Superior temporal gyrus (tissue), 1 donor: ENCODE results near the gene FAT1.
A peak's percentile ranks its signal among the peaks of the same experiment; 100 is the strongest.

Experiments used
- DNase-seq: peaks from one replicate; pipeline ENCODE4 v3.0.0-alpha.2; 2016; ENCODE audit errors: extremely low spot score

FAT1 gene

DNA sequence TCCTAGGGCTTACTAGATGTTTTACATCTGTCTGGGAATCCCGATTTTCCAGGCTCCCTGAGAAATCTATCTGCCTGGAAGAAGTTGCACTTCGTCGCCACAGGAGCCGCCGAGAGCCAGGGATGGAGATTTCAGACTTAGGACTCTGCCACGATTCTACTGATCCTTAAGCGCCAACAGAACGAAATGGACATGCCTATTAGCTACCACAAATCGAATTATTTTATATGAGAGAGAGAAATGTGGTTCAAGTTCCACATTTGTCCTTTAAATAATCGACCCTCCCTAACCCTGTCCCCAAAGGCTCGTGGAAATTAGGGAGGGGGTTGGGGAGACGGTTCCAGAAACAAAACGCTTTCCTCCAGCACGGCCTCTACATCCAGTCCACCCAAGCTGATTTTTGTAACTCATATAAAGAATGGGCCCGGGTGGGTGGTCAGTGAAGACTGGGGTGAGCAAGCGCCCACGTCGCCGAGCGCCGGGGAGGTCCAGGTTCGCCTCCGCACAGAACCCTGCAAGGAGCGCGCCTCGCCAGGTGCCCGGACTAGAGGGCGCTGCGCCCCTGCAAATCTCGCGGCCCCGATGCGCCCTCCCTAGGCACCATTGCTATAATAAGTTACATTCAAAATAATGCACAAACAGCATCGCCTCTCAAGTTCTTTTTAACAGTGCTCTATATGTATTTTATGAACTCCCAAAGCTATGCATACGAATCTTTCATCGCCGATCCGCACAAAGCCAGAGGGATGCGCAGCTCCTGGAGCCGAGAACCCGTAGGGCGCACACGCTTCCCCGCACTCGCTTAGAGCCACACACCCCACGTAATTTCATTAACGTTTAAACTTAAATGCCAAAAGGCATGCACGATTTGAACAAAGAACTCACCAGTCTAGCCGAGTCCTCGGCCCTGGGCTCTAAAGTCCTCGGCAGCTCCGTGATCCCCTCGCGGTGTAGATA is 2.1 kb upstream of the FAT1 start:
- peak; percentile 75 for DNase-seq

DNA sequence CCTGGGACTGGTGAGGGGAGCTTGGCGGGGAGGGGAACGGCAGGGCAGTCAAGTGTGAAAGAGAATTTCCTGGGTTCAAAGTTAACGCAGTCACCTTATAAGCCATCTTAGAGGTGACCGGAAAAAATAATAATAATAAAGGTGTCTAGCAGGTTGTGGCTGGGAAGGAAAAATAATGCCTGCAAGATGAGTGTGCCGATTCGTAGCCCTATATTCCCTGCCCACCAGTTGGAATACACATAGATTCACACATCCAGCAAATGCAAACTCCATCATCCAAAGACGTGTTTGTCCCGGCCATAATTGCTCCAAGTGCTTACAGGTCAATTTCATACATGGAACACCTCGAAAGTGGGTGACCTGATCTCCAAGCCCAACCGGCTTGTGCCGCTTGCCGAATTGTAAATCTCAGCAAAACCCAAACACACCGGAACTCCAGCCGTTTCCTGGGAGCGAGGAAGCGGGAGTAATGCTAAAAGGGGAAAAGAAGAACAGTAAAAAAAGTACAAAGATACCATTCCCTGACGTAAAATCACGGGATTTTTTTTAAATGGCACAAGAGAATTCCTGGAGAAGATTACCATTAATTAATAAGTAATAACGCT is 1.3 kb upstream of the FAT1 start:
- DNase-seq, result no peak

DNA sequence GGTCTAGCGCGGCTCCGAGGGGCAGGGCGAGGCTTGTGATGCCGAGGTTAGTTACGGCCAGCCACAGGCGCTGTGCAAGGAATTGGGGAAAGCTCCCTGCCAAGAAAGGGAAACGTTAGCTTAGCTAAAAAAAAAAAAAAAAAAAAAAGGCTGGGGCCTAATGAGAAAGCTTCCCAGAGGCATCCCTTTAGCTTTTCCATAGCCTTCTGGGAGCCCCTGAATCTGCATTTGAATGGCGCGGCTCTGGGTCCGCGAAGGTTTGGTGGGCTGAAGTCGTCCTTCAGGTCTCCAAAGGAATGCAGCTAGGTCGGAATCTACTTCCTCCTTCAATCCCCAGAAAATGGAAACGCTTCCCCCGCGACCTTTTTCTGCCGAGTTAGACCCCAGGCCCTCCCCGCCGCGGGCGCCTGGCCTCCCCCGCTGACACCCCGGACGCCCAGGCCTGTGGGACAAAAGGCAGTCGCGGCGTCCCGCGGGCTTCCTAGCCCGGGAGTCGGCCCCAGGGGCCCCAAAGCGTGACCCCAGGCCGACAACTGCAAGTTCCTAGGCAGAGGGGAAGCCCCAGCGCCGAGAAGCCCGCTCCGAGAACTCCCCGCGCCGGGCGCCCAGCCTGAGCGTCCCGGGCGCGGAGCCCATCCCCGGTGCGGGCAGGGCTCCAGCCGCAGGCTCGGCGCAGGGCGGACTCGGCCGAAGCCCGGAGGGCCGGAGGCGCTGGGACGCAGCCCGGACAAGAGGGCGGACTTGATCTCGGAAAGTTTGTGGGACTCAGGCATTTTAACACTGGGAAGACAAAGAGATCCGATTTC is 605 bp upstream of the FAT1 start:
- no peak for DNase-seq

- DNase-seq, result no peak
Measured at GRCh38 chr4:186722796-186723291, 812 bp downstream of the FAT1 start.

GRCh38 chr4:186719925-186720694 is 3.5 kb downstream of the FAT1 start:
- no peak for DNase-seq

GRCh38 chr4:186717556-186717955 is 6.1 kb downstream of the FAT1 start:
- DNase-seq, result no peak

DNA sequence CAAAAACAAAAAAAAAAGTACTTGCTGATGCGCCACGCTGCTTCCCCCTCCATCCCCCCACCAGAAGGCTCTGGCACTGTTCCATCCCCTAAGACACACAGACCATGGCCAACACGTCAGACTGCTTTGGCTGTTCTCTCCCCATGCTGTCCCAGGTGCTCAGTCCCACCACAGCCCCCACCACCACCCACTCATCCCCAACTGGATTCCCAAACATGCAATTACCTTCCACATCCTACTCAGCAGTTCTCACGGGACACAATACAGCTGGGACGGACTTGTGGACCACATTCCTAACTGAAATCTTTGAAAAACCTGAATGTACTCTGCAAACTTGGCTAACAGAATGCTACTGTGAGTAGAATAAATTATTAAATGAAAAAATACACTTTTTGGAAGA is 8.6 kb downstream of the FAT1 start:
- no peak for DNase-seq

GRCh38 chr4:186714006-186714675 is 9.5 kb downstream of the FAT1 start:
- no peak for DNase-seq

- no peak for DNase-seq
Measured at GRCh38 chr4:186712690-186713089, 11.0 kb downstream of the FAT1 start.

DNA sequence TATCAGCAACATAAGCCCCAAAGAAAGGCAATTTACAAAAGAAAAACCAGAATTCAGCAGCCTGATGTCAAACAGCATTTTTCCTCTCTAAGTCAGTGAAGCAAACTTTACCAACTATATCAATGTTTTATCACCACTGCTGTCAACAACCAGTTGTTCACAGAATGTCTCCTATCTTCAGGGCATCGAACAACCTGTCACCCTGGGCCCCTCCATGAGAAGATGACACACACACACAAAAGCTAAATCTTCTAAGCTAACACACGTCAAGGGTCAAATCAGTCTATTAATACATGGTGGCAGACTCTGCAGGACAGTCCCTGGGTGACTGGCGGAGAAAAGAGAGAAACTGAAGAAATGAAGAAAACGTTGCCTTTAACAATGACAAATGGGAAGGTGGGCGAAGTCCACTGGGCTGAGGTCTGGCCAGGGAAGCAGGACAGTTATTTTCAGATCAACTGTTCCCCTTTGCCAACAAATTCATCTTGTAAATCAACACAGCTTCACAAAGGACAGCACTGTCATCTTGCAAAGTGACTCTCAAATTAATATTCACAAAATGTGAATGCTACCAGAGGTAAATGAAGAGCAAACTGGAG is 13.0 kb downstream of the FAT1 start:
- DNase-seq, result no peak

DNA sequence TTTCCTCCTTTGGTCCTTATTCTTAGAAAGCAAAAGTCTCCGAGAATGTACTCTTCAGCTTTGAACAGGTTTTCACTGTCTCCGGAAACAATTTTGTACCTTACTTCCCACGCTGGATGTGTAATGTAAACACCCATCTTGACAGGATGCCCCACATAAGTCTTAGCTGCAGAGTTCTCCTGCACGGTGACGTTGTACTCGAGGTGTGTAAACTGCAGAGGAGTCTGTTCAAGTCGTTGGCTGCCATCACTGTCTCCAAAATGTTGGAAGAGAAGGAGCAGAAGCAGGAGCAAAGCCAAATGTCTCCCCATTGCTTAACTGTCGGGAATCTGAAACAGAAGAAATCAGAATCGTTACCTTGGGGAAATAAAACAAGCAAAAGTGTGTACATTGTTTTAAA is 14.1 kb downstream of the FAT1 start:
- DNase-seq, result no peak

DNA sequence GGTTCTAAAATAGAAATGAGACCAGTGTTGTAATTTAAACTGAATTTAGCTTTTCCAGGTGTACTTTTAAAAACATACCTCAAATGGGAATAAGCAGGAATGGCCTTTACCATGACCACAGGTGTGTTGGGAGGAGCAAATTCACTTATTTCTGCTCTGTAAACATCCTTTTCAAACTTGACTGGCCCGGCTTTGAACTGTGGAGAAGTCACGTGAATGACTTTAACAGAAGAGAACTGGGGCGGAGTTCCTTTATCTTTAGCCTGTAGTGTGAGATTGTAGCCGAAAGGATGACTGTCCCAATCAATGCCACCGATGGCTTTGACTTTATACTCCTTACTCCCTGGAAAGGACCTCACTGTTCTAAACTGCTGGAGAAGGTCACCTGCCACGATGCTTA is 15.1 kb downstream of the FAT1 start:
- no peak for DNase-seq

DNA sequence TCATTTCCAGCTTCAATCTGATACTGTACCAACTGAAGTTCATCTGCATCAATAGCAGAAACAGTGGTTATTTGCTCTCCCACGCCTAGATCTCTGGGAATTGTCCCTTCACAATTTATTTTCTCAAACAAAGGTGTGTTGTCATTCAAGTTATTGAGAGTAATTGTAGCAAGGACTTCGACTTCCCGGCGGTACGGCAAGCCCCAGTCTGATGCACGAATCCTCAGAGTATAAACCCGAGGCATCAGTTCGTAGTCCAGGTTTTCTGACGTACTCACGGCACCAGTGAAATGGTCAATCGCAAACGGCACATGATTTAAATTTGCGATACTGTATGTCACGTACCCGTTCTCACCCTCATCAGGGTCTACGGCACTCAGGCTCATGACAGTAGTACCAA is 15.7 kb downstream of the FAT1 start:
- no peak for DNase-seq

- DNase-seq, result no peak
Measured at GRCh38 chr4:186707574-186707973, 16.1 kb downstream of the FAT1 start.

- no peak for DNase-seq
Measured at GRCh38 chr4:186704057-186704456, 19.6 kb downstream of the FAT1 start.

DNA sequence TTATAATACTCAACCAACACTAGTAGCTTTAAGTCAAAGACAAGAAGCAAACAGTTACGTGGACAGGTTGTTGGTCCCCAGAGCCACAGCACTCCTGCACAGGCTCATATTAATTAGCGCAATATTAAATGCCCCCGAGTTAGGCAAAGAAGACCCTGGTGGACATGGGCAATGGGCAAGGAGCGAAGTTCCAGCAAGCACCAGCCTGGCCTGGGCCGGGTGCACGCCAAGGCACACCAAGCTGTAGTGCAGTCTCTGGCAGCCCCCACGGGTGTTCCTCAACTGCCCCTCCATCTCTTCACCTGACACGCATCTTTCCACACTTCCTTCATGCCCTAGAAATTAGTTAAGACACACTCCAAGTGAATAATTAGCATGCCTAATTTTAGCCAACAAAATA is 20.1 kb downstream of the FAT1 start:
- no peak for DNase-seq

- no peak for DNase-seq
Measured at GRCh38 chr4:186702940-186703339, 20.7 kb downstream of the FAT1 start.

DNA sequence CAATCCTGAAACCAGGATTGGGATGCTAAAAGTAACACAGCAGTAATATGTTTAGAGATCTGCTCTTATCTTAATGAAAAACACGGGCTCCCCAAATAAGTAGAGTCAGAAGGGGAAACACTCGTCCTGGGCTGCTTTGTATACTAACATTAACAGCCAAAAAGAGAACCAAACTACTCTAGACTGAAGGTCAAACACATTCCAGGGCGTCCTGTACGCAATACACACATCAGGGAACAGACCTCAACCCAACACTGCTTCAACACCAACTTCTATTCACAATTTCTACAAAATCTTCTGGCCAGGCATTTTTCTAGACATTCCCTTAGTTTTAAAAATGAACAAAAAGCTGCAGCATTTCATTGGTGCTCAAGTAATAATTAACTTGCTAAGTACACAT is 21.4 kb downstream of the FAT1 start:
- no peak for DNase-seq

- no peak for DNase-seq
Measured at GRCh38 chr4:186701788-186702187, 21.9 kb downstream of the FAT1 start.

- DNase-seq, result no peak
Measured at GRCh38 chr4:186701273-186701672, 22.4 kb downstream of the FAT1 start.

DNA sequence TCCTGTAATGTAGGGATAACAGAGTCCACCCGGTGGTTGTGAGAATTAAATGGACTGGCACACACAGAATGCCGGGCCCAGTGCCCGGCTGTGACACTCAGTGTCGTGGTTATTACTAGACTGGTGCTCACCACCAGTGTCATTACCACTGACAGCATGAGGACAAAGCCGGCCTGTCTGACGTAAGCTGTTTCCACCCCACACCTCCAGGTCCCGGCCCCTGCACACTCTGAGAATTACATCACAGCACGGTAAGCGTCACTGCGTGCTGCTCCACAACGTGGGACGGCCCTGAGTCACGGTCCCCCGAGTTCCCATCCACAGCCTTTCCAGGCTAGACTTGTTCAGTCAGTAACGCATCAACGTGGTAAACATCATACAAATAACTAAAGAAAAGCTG is 22.9 kb downstream of the FAT1 start:
- DNase-seq, result no peak
